ENCODE data around the gene VAT1L.

GRCh38 chr16:77790912-77791311 lies 2.5 kb downstream of the VAT1L start:
- TF ChIP-seq REST (IDR thresholded peaks at IDR 0.05; ENCODE audit: low read depth) (no peak), CEBPB (IDR thresholded peaks at IDR 0.05) (no peak), FOXM1 (IDR thresholded peaks at IDR 0.05; ENCODE audit: borderline replicate concordance, low read depth) (no peak), USF1 (IDR thresholded peaks at IDR 0.05) (no peak), YY1 (IDR thresholded peaks at IDR 0.05; ENCODE audit: low read depth) (no peak), TAF1 (IDR thresholded peaks at IDR 0.05; ENCODE audit: low read depth) (no peak), RAD21 (IDR thresholded peaks at IDR 0.05; ENCODE audit: low read depth) (no peak), EGR1 (IDR thresholded peaks at IDR 0.05) (no peak), MAX (IDR thresholded peaks at IDR 0.05) (no peak), EP300 (IDR thresholded peaks at IDR 0.05; ENCODE audit: borderline replicate concordance) (no peak), ZBTB7A (IDR thresholded peaks at IDR 0.05; ENCODE audit: low read depth) (no peak), TCF12 (IDR thresholded peaks at IDR 0.05; ENCODE audit: low read depth) (no peak)
